A549 (cell line): ENCODE results near the gene IPMK.

Source experiments
- BHLHE40 ChIP-seq: IDR thresholded peaks from 2 replicates; pipeline ENCODE4 v1.6.1; 2012; ENCODE audit warnings: low read depth, low read length, inconsistent platforms
- CTCF ChIP-seq: fragments of >200 bp; sonication (Bioruptor Twin); formaldehyde crosslinking; IDR thresholded peaks from 3 replicates; pipeline ENCODE4 v1.5.1; 2016

GRCh38 chr10:58153751-58154150, 113.9 kb downstream of the IPMK start:
- TF ChIP-seq CTCF (no peak), BHLHE40 (no peak)
